ENCODE measurements around the gene POLE2.
"Not testable (repeated sequence)": the region's sequence is repeated elsewhere in the genome, so short reads cannot be mapped to it uniquely, and the experiment has no call there.

POLE2 gene

GRCh38 chr14:49720744-49721143 is 32.7 kb upstream of the POLE2 start:
- no peak for DNase-seq
- no peaks in the 10 kb centered on the region for H3K36me3 ChIP-seq
- no peaks in the 10 kb centered on the region for H3K27me3 ChIP-seq (ENCODE audit: insufficient read depth, low read depth, severe bottlenecking)
- H3K9me3 ChIP-seq (ENCODE audit: severe bottlenecking): peaks cover 3% of the 10 kb centered on the region
- no peak overlapping the region for H3K4me3 ChIP-seq (ENCODE audit: low read depth, low read length)
- no peak for TF ChIP-seq CTCF (IDR thresholded peaks at IDR 0.05; ENCODE audit: low read depth, low read length)
- H3K27ac ChIP-seq: no peak overlapping the region

GRCh38 chr14:49710993-49711392 is 23.0 kb upstream of the POLE2 start:
- not testable (repeated sequence) for H3K36me3 ChIP-seq; H3K9me3 ChIP-seq (ENCODE audit: severe bottlenecking); H3K27me3 ChIP-seq (ENCODE audit: insufficient read depth, low read depth, severe bottlenecking); DNase-seq; H3K27ac ChIP-seq; H3K4me3 ChIP-seq (ENCODE audit: low read depth, low read length)

- not testable (repeated sequence) for H3K27me3 ChIP-seq (ENCODE audit: insufficient read depth, low read depth, severe bottlenecking); H3K36me3 ChIP-seq; H3K9me3 ChIP-seq (ENCODE audit: severe bottlenecking); DNase-seq; H3K4me3 ChIP-seq (ENCODE audit: low read depth, low read length); H3K27ac ChIP-seq
Observed at GRCh38 chr14:49704471-49704870, 16.5 kb upstream of the POLE2 start.

GRCh38 chr14:49703965-49704364 is 16.0 kb upstream of the POLE2 start:
- no peak for DNase-seq
- Histone ChIP-seq H3K9me3 (ENCODE audit: severe bottlenecking) (no peaks in the 10 kb centered on the region), H3K36me3 (no peaks in the 10 kb centered on the region), H3K4me3 (ENCODE audit: low read depth, low read length) (no peak overlapping the region), H3K27me3 (ENCODE audit: insufficient read depth, low read depth, severe bottlenecking) (no peaks in the 10 kb centered on the region), H3K27ac (no peak overlapping the region)
- no peak for TF ChIP-seq CTCF (IDR thresholded peaks at IDR 0.05; ENCODE audit: low read depth, low read length)

GRCh38 chr14:49702725-49703124 is 14.7 kb upstream of the POLE2 start:
- Histone ChIP-seq H3K9me3 (ENCODE audit: severe bottlenecking) (no peaks in the 10 kb centered on the region), H3K27me3 (ENCODE audit: insufficient read depth, low read depth, severe bottlenecking) (no peaks in the 10 kb centered on the region), H3K36me3 (no peaks in the 10 kb centered on the region), H3K4me3 (ENCODE audit: low read depth, low read length) (no peak overlapping the region), H3K27ac (no peak overlapping the region)
- no peak for DNase-seq
- no peak for TF ChIP-seq CTCF (IDR thresholded peaks at IDR 0.05; ENCODE audit: low read depth, low read length)

GRCh38 chr14:49693735-49694124 is 5.7 kb upstream of the POLE2 start:
- Histone ChIP-seq H3K27ac (peak overlapping the region; percentile 75), H3K4me3 (ENCODE audit: low read depth, low read length) (peak overlapping the region; percentile 79)
- peak; percentile 10 for DNase-seq
- H3K9me3 ChIP-seq (ENCODE audit: severe bottlenecking); H3K36me3 ChIP-seq; H3K27me3 ChIP-seq (ENCODE audit: insufficient read depth, low read depth, severe bottlenecking): not testable (repeated sequence)

GRCh38 chr14:49692811-49693734 is 5.1 kb upstream of the POLE2 start, which contains the start of gene KLHDC1:
Gene KLHDC1, plus strand, starts transcription at chr14:49693120. Its CDS starts 75 bp downstream, at chr14:49693195.
- peak; percentile 79 for DNase-seq
- TF ChIP-seq CTCF (IDR thresholded peaks at IDR 0.05; ENCODE audit: low read depth, low read length): no peak
- H3K27me3 ChIP-seq (ENCODE audit: insufficient read depth, low read depth, severe bottlenecking): no peaks in the 10 kb centered on the region
- no peaks in the 10 kb centered on the region for H3K9me3 ChIP-seq (ENCODE audit: severe bottlenecking)
- H3K36me3 ChIP-seq: no peaks in the 10 kb centered on the region
- H3K4me3 ChIP-seq (ENCODE audit: low read depth, low read length): peak within 1 kb of the TSS; percentile 79
- H3K27ac ChIP-seq: peak within 1 kb of the TSS; percentile 75
